ENCODE data around the gene PACSIN1. TPM values are rescaled to one million over a fixed set of nuclear protein-coding genes. Genes with fewer than 3 reads are reported as not detected.

The PACSIN1 gene
- total RNA-seq, 4 donors from 2014 or later = 0.28 TPM; not detected in 3

- TF ChIP-seq POLR2A (IDR thresholded peaks at IDR 0.05) (no peak), CTCF (IDR thresholded peaks at IDR 0.05) (no peak)
- H3K27me3 ChIP-seq = no peaks in the 10 kb centered on the region
- H3K4me3 ChIP-seq = no peak overlapping the region
- H3K36me3 ChIP-seq = no peaks in the 10 kb centered on the region
- DNase-seq = no peak
- intact Hi-C loops (cut with DNase I; ENCODE audit: low total_unique reads) = no loop called here
- peaks cover 0 to 8% of the 10 kb centered on the region in 2 donors for H3K4me1 ChIP-seq
- no peaks in the 10 kb centered on the region for H3K9me3 ChIP-seq
- H3K27ac ChIP-seq = no peak overlapping the region
These were observed 2.0 kb upstream of the PACSIN1 start for GRCh38 chr6:34463849-34464248.

GRCh38 chr6:34466242-34467185, 638 bp downstream of the PACSIN1 start:
- TF ChIP-seq CTCF (IDR thresholded peaks at IDR 0.05) = no peak
- TF ChIP-seq POLR2A (IDR thresholded peaks at IDR 0.05) = no peak
- no peak overlapping the region for H3K27ac ChIP-seq
- H3K27me3 ChIP-seq = no peaks in the 10 kb centered on the region
- no peaks in the 10 kb centered on the region for H3K36me3 ChIP-seq
- no peaks in the 10 kb centered on the region for H3K9me3 ChIP-seq
- H3K4me1 ChIP-seq = peaks cover 0 to 8% of the 10 kb centered on the region in 2 donors
- H3K4me3 ChIP-seq = no peak overlapping the region
- intact Hi-C loops (cut with DNase I; ENCODE audit: low total_unique reads) = no loop called here
- no peak for DNase-seq

GRCh38 chr6:34468378-34468892, 2.6 kb downstream of the PACSIN1 start:
- DNase-seq = no peak

GRCh38 chr6:34469499-34469898, 3.6 kb downstream of the PACSIN1 start:
- intact Hi-C loops (cut with DNase I; ENCODE audit: low total_unique reads) = no loop called here
- H3K4me1 ChIP-seq = peaks cover 0 to 8% of the 10 kb centered on the region in 2 donors
- H3K9me3 ChIP-seq = no peaks in the 10 kb centered on the region
- TF ChIP-seq POLR2A (IDR thresholded peaks at IDR 0.05) = no peak
- TF ChIP-seq CTCF (IDR thresholded peaks at IDR 0.05) = no peak
- DNase-seq = no peak
- no peak overlapping the region for H3K27ac ChIP-seq
- H3K36me3 ChIP-seq = no peaks in the 10 kb centered on the region
- no peak overlapping the region for H3K4me3 ChIP-seq
- H3K27me3 ChIP-seq = no peaks in the 10 kb centered on the region

More at GRCh38 chr6:34468378-34468892, 2.6 kb downstream of the PACSIN1 start:
- Histone ChIP-seq H3K4me1 (peaks cover 0 to 8% of the 10 kb centered on the region in 2 donors), H3K27ac (no peak overlapping the region), H3K36me3 (no peaks in the 10 kb centered on the region), H3K9me3 (no peaks in the 10 kb centered on the region), H3K27me3 (no peaks in the 10 kb centered on the region), H3K4me3 (no peak overlapping the region)
- intact Hi-C loops (cut with DNase I; ENCODE audit: low total_unique reads) = no loop called here
- TF ChIP-seq CTCF (IDR thresholded peaks at IDR 0.05) = no peak
- TF ChIP-seq POLR2A (IDR thresholded peaks at IDR 0.05) = no peak

- H3K36me3 ChIP-seq = no peaks in the 10 kb centered on the region
- no peaks in the 10 kb centered on the region for H3K9me3 ChIP-seq
- no peaks in the 10 kb centered on the region for H3K4me1 ChIP-seq
- no peak for TF ChIP-seq POLR2A (IDR thresholded peaks at IDR 0.05)
- TF ChIP-seq CTCF (IDR thresholded peaks at IDR 0.05) = no peak
- DNase-seq = no peak
- H3K4me3 ChIP-seq = no peak overlapping the region
- no peak overlapping the region for H3K27ac ChIP-seq
- intact Hi-C loops (cut with DNase I; ENCODE audit: low total_unique reads) = no loop called here
- H3K27me3 ChIP-seq = no peaks in the 10 kb centered on the region
These were observed 6.5 kb downstream of the PACSIN1 start for GRCh38 chr6:34472425-34472824.
